Ishikawa (cell line): ENCODE measurements around the gene TBC1D19.
A peak's percentile ranks its signal among the peaks of the same experiment; 100 is the strongest.

Experiments used
- CEBPB ChIP-seq: IDR thresholded peaks from 2 replicates; pipeline ENCODE4 v1.6.1; 2012
- CREB1 ChIP-seq: IDR thresholded peaks from 2 replicates; pipeline ENCODE4 v1.6.1; 2012; ENCODE audit warnings: low read depth
- EGR1 ChIP-seq: IDR thresholded peaks from 2 replicates; pipeline ENCODE4 v1.6.1; 2012
- EP300 ChIP-seq: IDR thresholded peaks from 2 replicates; pipeline ENCODE4 v1.6.1; 2012; ENCODE audit warnings: borderline replicate concordance
- FOXM1 ChIP-seq: IDR thresholded peaks from 2 replicates; pipeline ENCODE4 v1.6.1; 2012; ENCODE audit warnings: low read depth, borderline replicate concordance
- NFIC ChIP-seq: IDR thresholded peaks from 2 replicates; pipeline ENCODE4 v1.6.1; 2012
- RAD21 ChIP-seq: IDR thresholded peaks from 2 replicates; pipeline ENCODE4 v1.6.1; 2012; ENCODE audit warnings: low read depth
- TAF1 ChIP-seq: IDR thresholded peaks from 2 replicates; pipeline ENCODE4 v1.6.1; 2012; ENCODE audit warnings: low read depth, mild to moderate bottlenecking
- TCF12 ChIP-seq: IDR thresholded peaks from 2 replicates; pipeline ENCODE4 v1.6.1; 2012; ENCODE audit warnings: low read depth
- TEAD4 ChIP-seq: IDR thresholded peaks from 2 replicates; pipeline ENCODE4 v1.6.1; 2012
- YY1 ChIP-seq: IDR thresholded peaks from 2 replicates; pipeline ENCODE4 v1.6.1; 2012; ENCODE audit warnings: low read depth
- ZBTB7A ChIP-seq: IDR thresholded peaks from 2 replicates; pipeline ENCODE4 v1.6.1; 2012; ENCODE audit warnings: low read depth
- TF ChIP-seq, protein P1 (sequence below): IDR thresholded peaks from 2 replicates; pipeline ENCODE4 v1.6.1; 2012; ENCODE audit warnings: low read depth, mild to moderate bottlenecking
- TF ChIP-seq, protein P2 (sequence below): IDR thresholded peaks from 2 replicates; pipeline ENCODE4 v1.6.1; 2012
- TF ChIP-seq, protein P3 (sequence below): IDR thresholded peaks from 2 replicates; pipeline ENCODE4 v1.6.1; 2012

Gene TBC1D19

DNA sequence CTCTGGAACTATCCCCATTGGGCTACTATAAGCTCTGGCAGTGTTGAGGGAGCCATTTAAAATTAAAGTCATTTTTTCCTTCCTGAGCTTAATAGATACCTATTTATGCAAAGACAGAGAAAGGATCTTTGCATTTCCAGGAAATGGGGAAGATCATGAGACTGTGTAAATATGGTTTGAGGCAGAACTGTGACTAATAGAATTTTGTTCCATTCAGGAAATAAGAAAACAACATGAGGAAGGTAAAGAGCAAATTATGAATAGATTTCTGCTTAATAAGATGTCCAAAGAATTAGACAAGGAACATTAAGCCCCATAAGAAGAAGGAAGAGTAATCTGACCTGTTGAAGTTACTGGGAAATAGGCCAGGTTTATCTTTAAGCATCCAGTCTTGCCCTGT lies 17.8 kb upstream of the TBC1D19 start:
- TF ChIP-seq, protein P1, sequence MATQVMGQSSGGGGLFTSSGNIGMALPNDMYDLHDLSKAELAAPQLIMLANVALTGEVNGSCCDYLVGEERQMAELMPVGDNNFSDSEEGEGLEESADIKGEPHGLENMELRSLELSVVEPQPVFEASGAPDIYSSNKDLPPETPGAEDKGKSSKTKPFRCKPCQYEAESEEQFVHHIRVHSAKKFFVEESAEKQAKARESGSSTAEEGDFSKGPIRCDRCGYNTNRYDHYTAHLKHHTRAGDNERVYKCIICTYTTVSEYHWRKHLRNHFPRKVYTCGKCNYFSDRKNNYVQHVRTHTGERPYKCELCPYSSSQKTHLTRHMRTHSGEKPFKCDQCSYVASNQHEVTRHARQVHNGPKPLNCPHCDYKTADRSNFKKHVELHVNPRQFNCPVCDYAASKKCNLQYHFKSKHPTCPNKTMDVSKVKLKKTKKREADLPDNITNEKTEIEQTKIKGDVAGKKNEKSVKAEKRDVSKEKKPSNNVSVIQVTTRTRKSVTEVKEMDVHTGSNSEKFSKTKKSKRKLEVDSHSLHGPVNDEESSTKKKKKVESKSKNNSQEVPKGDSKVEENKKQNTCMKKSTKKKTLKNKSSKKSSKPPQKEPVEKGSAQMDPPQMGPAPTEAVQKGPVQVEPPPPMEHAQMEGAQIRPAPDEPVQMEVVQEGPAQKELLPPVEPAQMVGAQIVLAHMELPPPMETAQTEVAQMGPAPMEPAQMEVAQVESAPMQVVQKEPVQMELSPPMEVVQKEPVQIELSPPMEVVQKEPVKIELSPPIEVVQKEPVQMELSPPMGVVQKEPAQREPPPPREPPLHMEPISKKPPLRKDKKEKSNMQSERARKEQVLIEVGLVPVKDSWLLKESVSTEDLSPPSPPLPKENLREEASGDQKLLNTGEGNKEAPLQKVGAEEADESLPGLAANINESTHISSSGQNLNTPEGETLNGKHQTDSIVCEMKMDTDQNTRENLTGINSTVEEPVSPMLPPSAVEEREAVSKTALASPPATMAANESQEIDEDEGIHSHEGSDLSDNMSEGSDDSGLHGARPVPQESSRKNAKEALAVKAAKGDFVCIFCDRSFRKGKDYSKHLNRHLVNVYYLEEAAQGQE = no peak
- TF ChIP-seq TCF12 (no peak), EP300 (no peak), CEBPB (no peak), TEAD4 (no peak), NFIC (no peak), EGR1 (no peak), TAF1 (no peak), RAD21 (no peak), ZBTB7A (no peak), FOXM1 (no peak), YY1 (no peak), CREB1 (no peak)
- TF ChIP-seq, protein P2, sequence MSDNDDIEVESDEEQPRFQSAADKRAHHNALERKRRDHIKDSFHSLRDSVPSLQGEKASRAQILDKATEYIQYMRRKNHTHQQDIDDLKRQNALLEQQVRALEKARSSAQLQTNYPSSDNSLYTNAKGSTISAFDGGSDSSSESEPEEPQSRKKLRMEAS = no peak
- TF ChIP-seq, protein P3, sequence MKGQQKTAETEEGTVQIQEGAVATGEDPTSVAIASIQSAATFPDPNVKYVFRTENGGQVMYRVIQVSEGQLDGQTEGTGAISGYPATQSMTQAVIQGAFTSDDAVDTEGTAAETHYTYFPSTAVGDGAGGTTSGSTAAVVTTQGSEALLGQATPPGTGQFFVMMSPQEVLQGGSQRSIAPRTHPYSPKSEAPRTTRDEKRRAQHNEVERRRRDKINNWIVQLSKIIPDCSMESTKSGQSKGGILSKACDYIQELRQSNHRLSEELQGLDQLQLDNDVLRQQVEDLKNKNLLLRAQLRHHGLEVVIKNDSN = no peak

DNA sequence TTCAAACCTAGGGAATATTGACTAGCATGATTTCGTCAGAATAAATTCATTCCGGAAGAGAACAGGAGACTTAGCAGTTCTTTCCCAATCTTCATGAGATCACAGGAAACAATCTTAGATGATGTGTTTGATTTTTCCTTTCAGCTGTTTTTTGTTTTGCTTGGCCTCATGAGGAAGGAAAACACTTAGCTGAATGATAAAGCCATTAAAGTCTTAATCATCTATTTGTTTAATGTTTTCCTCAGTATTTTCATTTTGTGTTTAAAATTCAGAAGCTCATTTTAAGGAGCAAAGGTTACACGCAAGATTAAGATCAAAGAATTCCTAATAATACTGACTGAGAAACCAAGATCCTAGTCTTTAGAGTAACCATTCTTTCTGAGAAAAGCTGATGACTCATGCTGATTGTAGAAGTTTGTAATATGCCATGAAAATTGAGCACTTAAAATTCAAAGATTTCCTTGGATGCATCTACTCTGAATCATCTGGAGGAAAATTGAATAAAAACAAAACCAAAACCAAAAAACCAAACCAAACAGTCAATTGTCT lies 15.4 kb upstream of the TBC1D19 start:
- TF ChIP-seq CEBPB (no peak), NFIC (0 out of 2 replicates have a peak, but pooled peaks have one; percentile 46), EGR1 (no peak), RAD21 (no peak), EP300 (peak; percentile 69), FOXM1 (peak; percentile 64), TEAD4 (no peak), CREB1 (no peak), TCF12 (no peak), ZBTB7A (no peak), YY1 (no peak), TAF1 (no peak)
- TF ChIP-seq, protein P1 = no peak
- TF ChIP-seq, protein P2 = 0 out of 2 replicates have a peak, but pooled peaks have one; percentile 21
- TF ChIP-seq, protein P3 = no peak

DNA sequence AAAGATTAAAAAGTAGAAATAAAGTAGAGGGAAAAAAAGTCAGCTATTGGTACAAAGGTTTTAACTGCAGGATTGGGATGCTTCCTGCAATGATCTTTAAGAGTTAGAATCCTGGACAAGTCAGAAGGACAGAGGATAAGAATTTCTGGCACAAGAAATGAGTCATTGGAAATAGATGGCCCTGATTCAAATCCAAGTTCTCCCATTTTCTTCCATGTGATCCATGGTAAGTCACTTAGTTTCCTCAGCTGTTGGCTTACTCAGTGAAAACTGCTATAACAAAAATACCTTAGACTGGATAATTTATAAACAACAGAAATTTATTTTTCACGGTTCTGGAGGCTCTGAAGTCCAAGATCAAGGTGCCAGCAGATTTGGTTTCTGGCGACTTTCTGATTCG lies 13.3 kb upstream of the TBC1D19 start:
- TF ChIP-seq CREB1 (no peak), EGR1 (no peak)

DNA sequence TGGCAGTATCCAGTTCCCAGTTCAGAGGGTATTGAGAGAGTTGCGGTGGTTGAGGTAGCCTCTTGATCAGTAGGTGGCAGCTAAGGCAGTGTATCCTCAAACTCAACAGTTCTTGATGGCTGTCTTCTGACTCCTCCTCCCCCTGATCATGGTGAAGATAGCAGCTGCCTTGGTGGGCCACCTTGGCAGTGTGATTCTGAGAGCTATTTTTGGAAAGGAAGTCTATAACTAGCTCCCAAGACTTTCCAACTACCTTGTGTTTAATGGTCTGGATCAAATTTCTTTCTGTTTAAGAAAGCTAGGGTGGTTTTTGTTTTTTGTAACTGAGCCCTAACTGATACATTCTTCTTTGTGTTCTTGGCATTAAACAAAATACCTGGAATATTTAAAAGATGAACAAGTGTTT lies 10.5 kb upstream of the TBC1D19 start:
- TF ChIP-seq TCF12 (peak; percentile 83), EP300 (peak; percentile 92), YY1 (0 out of 2 replicates have a peak, but pooled peaks have one; percentile 58), EGR1 (no peak), RAD21 (peak; percentile 39), NFIC (peak; percentile 92), FOXM1 (peak; percentile 92), TEAD4 (peak; percentile 91)
- TF ChIP-seq, protein P3 = no peak
- TF ChIP-seq, protein P2 = no peak; the same call in 1 of the 2 replicates

DNA sequence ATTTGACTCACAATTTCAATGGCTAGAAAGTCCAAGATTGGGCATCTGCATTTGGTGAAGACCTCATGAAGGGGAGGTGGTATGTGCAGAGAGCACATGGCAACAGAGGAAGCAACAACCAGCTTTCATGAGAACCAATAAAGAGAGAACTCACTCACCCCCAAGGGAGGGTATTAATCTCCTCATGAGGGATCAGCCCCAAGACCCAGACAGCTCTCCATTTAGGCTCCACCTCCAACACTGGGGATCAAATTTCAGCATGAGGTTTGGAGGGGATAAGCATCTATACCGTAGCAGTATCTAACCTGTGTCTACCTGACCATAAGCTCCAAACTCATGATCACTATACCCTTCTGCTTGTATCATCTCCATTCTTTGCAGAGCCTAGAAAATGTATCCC lies 9.3 kb upstream of the TBC1D19 start:
- TF ChIP-seq, protein P2 = 0 out of 2 replicates have a peak, but pooled peaks have one; percentile 32
- TF ChIP-seq, protein P1 = no peak
